Large intestine (tissue), 3 donors: Measurements from ENCODE around the gene PIH1D1. TPM values are rescaled to one million over a fixed set of nuclear protein-coding genes. Genes with fewer than 3 reads are reported as not detected.

Source experiments
- DNase-seq, 2 donors: peaks; one replicate each; pipeline versions ENCODE4 v3.0.0 to v3.0.0-alpha.2; 2013
- H3K27ac ChIP-seq: one replicate; pipeline ENCODE4 v1.5.1; 2013; ENCODE audit warnings: low read length
- H3K27me3 ChIP-seq: 2 replicates; pipeline ENCODE4 v1.6.1; 2013; ENCODE audit warnings: low read length; ENCODE audit not compliant: control insufficient read depth, insufficient read depth
- H3K36me3 ChIP-seq: 2 replicates; pipeline ENCODE4 v1.6.1; 2013; ENCODE audit warnings: low read length; ENCODE audit not compliant: control insufficient read depth, insufficient read depth
- H3K4me1 ChIP-seq: one replicate; pipeline ENCODE4 v1.6.1; 2013; ENCODE audit warnings: low read length; ENCODE audit not compliant: control insufficient read depth, insufficient read depth
- H3K4me3 ChIP-seq: one replicate; pipeline ENCODE4 v1.5.1; 2013; ENCODE audit warnings: low read length
- H3K9me3 ChIP-seq: one replicate; pipeline ENCODE4 v1.6.1; 2013; ENCODE audit warnings: mild to moderate bottlenecking, low read depth, low read length, moderate library complexity; ENCODE audit not compliant: control insufficient read depth
- WGBS: methylation state at CpG from one replicate; pipeline ENCODE4 v1.1.5; 2013; ENCODE audit warnings: low lambda C conversion rate; ENCODE audit not compliant: insufficient coverage; 5-methylcytosine and 5-hydroxymethylcytosine counted together
- polyA plus RNA-seq: library from polyadenylated mRNA; unstranded; fragments of 120-200 nt; gene quantifications from one replicate; pipeline ENCODE4 v1.2.1, GENCODE V29; 2013

PIH1D1 gene
- polyA plus RNA-seq, 1 donor = 80.8 TPM

GRCh38 chr19:49491804-49492572 is 40.4 kb upstream of the PIH1D1 start:
- peak overlapping the region; percentile 49 for H3K27ac ChIP-seq
- no peak overlapping the region for H3K4me3 ChIP-seq
- no CpG with 5 or more reads among the region's 7 CpGs for WGBS
- H3K27me3 ChIP-seq = no peaks in the 10 kb centered on the region
- peaks cover 42% of the 10 kb centered on the region for H3K36me3 ChIP-seq
- H3K4me1 ChIP-seq = peaks cover 40% of the 10 kb centered on the region
- peak; percentile 81 to 89 for DNase-seq
- no peaks in the 10 kb centered on the region for H3K9me3 ChIP-seq

GRCh38 chr19:49491030-49491803 is 39.6 kb upstream of the PIH1D1 start:
- no CpG with 5 or more reads among the region's 17 CpGs for WGBS
- DNase-seq = no peak
- no peaks in the 10 kb centered on the region for H3K27me3 ChIP-seq
- peaks cover 42% of the 10 kb centered on the region for H3K36me3 ChIP-seq
- H3K4me1 ChIP-seq = peaks cover 40% of the 10 kb centered on the region
- H3K27ac ChIP-seq = peak overlapping the region; percentile 83
- no peaks in the 10 kb centered on the region for H3K9me3 ChIP-seq
- H3K4me3 ChIP-seq = no peak overlapping the region

GRCh38 chr19:49490287-49491029 is 38.8 kb upstream of the PIH1D1 start:
- Histone ChIP-seq H3K4me1 (peaks cover 40% of the 10 kb centered on the region), H3K36me3 (peaks cover 42% of the 10 kb centered on the region), H3K4me3 (no peak overlapping the region), H3K9me3 (no peaks in the 10 kb centered on the region), H3K27ac (peak overlapping the region; percentile 83), H3K27me3 (no peaks in the 10 kb centered on the region)
- DNase-seq = no peak
- no CpG with 5 or more reads among the region's 27 CpGs for WGBS

GRCh38 chr19:49489601-49490167 is 38.1 kb upstream of the PIH1D1 start:
- DNase-seq = no peak
- Histone ChIP-seq H3K27me3 (no peaks in the 10 kb centered on the region), H3K9me3 (no peaks in the 10 kb centered on the region), H3K4me1 (peaks cover 40% of the 10 kb centered on the region), H3K4me3 (peak overlapping the region; percentile 99), H3K27ac (peak overlapping the region; percentile 83), H3K36me3 (peaks cover 42% of the 10 kb centered on the region)
- WGBS = 25% methylated on average over 4 of the region's 15 CpGs

GRCh38 chr19:49488863-49489537 is 37.4 kb upstream of the PIH1D1 start:
- WGBS = no CpG with 5 or more reads among the region's 15 CpGs
- DNase-seq = no peak
- Histone ChIP-seq H3K36me3 (peaks cover 42% of the 10 kb centered on the region), H3K4me1 (peaks cover 40% of the 10 kb centered on the region), H3K27ac (peak overlapping the region; percentile 83), H3K9me3 (no peaks in the 10 kb centered on the region), H3K27me3 (no peaks in the 10 kb centered on the region), H3K4me3 (peak overlapping the region; percentile 99)

- Histone ChIP-seq H3K27ac (peak overlapping the region; percentile 83), H3K4me1 (peaks cover 40% of the 10 kb centered on the region), H3K27me3 (no peaks in the 10 kb centered on the region), H3K36me3 (peaks cover 42% of the 10 kb centered on the region), H3K9me3 (no peaks in the 10 kb centered on the region), H3K4me3 (peak overlapping the region; percentile 99)
- no peak for DNase-seq
- WGBS = 5% methylated on average over 4 of the region's 26 CpGs
These were observed 36.6 kb upstream of the PIH1D1 start for GRCh38 chr19:49488046-49488862.

- H3K4me1 ChIP-seq = peaks cover 34% of the 10 kb centered on the region
- DNase-seq = peak; percentile 100
- H3K4me3 ChIP-seq = peak within 1 kb of the TSS; percentile 99
- H3K36me3 ChIP-seq = peaks cover 36% of the 10 kb centered on the region
- H3K27ac ChIP-seq = peak within 1 kb of the TSS; percentile 83
- no CpG with 5 or more reads among the region's 57 CpGs for WGBS
- no peaks in the 10 kb centered on the region for H3K27me3 ChIP-seq
- H3K9me3 ChIP-seq = no peaks in the 10 kb centered on the region
These were observed 35.8 kb upstream of the PIH1D1 start, which contains the start of gene RPL13A for GRCh38 chr19:49487277-49488045. RPL13A (plus strand) TSS chr19:49487608; CDS start chr19:49487630, 22 bp downstream.

GRCh38 chr19:49486710-49487276 is 35.2 kb upstream of the PIH1D1 start:
- peaks cover 31% of the 10 kb centered on the region for H3K36me3 ChIP-seq
- DNase-seq = no peak
- H3K4me3 ChIP-seq = peak overlapping the region; percentile 21
- no CpG with 5 or more reads among the region's 23 CpGs for WGBS
- peak overlapping the region; percentile 44 for H3K27ac ChIP-seq
- H3K4me1 ChIP-seq = peaks cover 29% of the 10 kb centered on the region
- H3K27me3 ChIP-seq = no peaks in the 10 kb centered on the region
- no peaks in the 10 kb centered on the region for H3K9me3 ChIP-seq
